GM12878 (cell line): ENCODE results near the gene EEF1G. TPM values are rescaled to one million over a fixed set of nuclear protein-coding genes. Genes with fewer than 3 reads are reported as not detected.

Source experiments
- ATAC-seq: fragments of 200-7000 bp; cut with Tn5 transposase; 3 replicates; pipeline ENCODE4 v1.9.1; 2020; ENCODE audit warnings: mild to moderate bottlenecking, moderate library complexity
- BruUV-seq: library from RNA; stranded (reverse); fragments of 400-500 nt; replicated peaks from 2 replicates; lab custom pipeline; 2021; lab: Mats Ljungman, UMichigan
- CTCF ChIA-PET: fragments of 300-600 bp; sonication (Branson Sonifier 250); formaldehyde crosslinking; extraction: SDS; loops from one replicate; lab custom pipeline; 2021; ENCODE audit warnings: inconsistent platforms; lab: Yijun Ruan, JAX
- POLR2A ChIA-PET: fragments of 350-600 bp; formaldehyde crosslinking; extraction: SDS; loops from one replicate; lab custom pipeline; 2021; ENCODE audit warnings: inconsistent platforms; lab: Charles Lee
- RAD21 ChIA-PET: fragments of 300-600 bp; sonication (Branson Sonifier 250); formaldehyde crosslinking; loops from one replicate; lab custom pipeline; 2023; ENCODE audit warnings: antibody characterized with exemption; ENCODE audit not compliant: unreplicated experiment; lab: Charles Lee
- SMC1A ChIA-PET: fragments of 300-600 bp; sonication (Branson Sonifier 250); formaldehyde crosslinking; loops from one replicate; lab custom pipeline; 2023; ENCODE audit not compliant: unreplicated experiment, uncharacterized antibody; lab: Charles Lee
- DNase-seq: peaks from one replicate; pipeline ENCODE4 v3.0.0-alpha.2; 2011; ENCODE audit warnings: low read depth, low spot score
- FAIRE-seq: peaks from 3 replicates; lab custom pipeline; 2011; peaks lifted over from hg19 to GRCh38; lab: Jason Lieb, UNC
- H2AFZ ChIP-seq: 2 replicates; pipeline ENCODE4 v1.6.0; 2011; ENCODE audit warnings: low read depth, low read length, control low read depth; ENCODE audit not compliant: control insufficient read depth
- H3K27ac ChIP-seq: 2 replicates; pipeline ENCODE4 v1.5.1; 2011; ENCODE audit warnings: control low read depth; ENCODE audit not compliant: control insufficient read depth, insufficient read depth
- H3K27me3 ChIP-seq, 2 experiments: replicated peaks in 1 of 2; 2 replicates each; pipeline versions ENCODE4 v1.6.0 to v1.6.1; 2011; ENCODE audit warnings: low read length in 1 of 2; ENCODE audit not compliant: control insufficient read depth in 2 of 2, insufficient read depth in 2 of 2
- H3K36me3 ChIP-seq, 2 experiments: 2 replicates each; pipeline ENCODE4 v1.5.1; 2011; ENCODE audit warnings: low read length in 1 of 2; ENCODE audit not compliant: control insufficient read depth in 2 of 2, insufficient read depth in 2 of 2
- H3K4me1 ChIP-seq: 2 replicates; pipeline ENCODE4 v1.6.1; 2011; ENCODE audit warnings: mild to moderate bottlenecking, low read length, moderate library complexity, mixed read lengths; ENCODE audit not compliant: control insufficient read depth, insufficient read depth
- H3K4me2 ChIP-seq: 2 replicates; pipeline ENCODE4 v1.6.0; 2011; ENCODE audit warnings: control low read depth; ENCODE audit not compliant: control insufficient read depth, insufficient read depth
- H3K4me3 ChIP-seq: fragments of 200-600 bp; sonication (generic); 2 replicates; pipeline ENCODE4 v1.5.1; 2016
- H3K79me2 ChIP-seq: 2 replicates; pipeline ENCODE4 v1.6.0; 2011; ENCODE audit warnings: low read length; ENCODE audit not compliant: control insufficient read depth, insufficient read depth
- H3K9ac ChIP-seq: 2 replicates; pipeline ENCODE4 v1.8.0; 2011; ENCODE audit warnings: low read length, control low read depth, mixed read lengths; ENCODE audit not compliant: control insufficient read depth, insufficient read depth
- H3K9me3 ChIP-seq: replicated peaks from 3 replicates; pipeline ENCODE4 v1.5.1; 2011; ENCODE audit warnings: mild to moderate bottlenecking, low read length; ENCODE audit not compliant: control insufficient read depth, insufficient read depth
- H4K20me1 ChIP-seq: 2 replicates; pipeline ENCODE4 v1.6.0; 2011; ENCODE audit not compliant: control insufficient read depth, insufficient read depth
- ATF3 ChIP-seq: IDR thresholded peaks from 2 replicates; pipeline ENCODE4 v1.6.1; 2011; ENCODE audit warnings: low read depth, mild to moderate bottlenecking, low read length, moderate library complexity, borderline replicate concordance; ENCODE audit errors: extremely low read depth
- CBFB ChIP-seq: IDR thresholded peaks from 2 replicates; pipeline ENCODE4 v1.6.1; 2016; ENCODE audit warnings: antibody characterized with exemption, low read depth
- EP300 ChIP-seq, 2 experiments: fragments of 150-350 bp in 1 of 2; IDR thresholded peaks; 2 replicates each; pipeline ENCODE4 v1.6.1; 2011 to 2012; ENCODE audit warnings: low read depth in 2 of 2, low read length in 2 of 2, borderline replicate concordance in 1 of 2, improper control_type of control experiment in 1 of 2, inconsistent platforms in 1 of 2; ENCODE audit not compliant: control insufficient read depth in 1 of 2
- GABPA ChIP-seq: IDR thresholded peaks from 2 replicates; pipeline ENCODE4 v1.6.1; 2014; ENCODE audit warnings: antibody characterized with exemption, low read depth, mild to moderate bottlenecking, inconsistent platforms
- MEF2A ChIP-seq: IDR thresholded peaks from 2 replicates; pipeline ENCODE4 v1.6.1; 2011; ENCODE audit warnings: low read depth, mild to moderate bottlenecking, low read length, moderate library complexity; ENCODE audit not compliant: insufficient read depth
- RELB ChIP-seq: fragments of 450-650 bp; IDR thresholded peaks from 2 replicates; pipeline ENCODE4 v1.6.1; 2017; ENCODE audit warnings: low read depth, mild to moderate bottlenecking, moderate library complexity
- REST ChIP-seq: IDR thresholded peaks from 2 replicates; pipeline ENCODE4 v1.6.1; 2012; ENCODE audit warnings: mild to moderate bottlenecking, low read depth, low read length
- SIN3A ChIP-seq: IDR thresholded peaks from 2 replicates; pipeline ENCODE4 v1.6.1; 2012; ENCODE audit warnings: low read depth, low read length, improper control_type of control experiment
- SMARCA5 ChIP-seq: fragments of 450-650 bp; IDR thresholded peaks from 2 replicates; pipeline ENCODE4 v1.6.1; 2017; ENCODE audit warnings: mild to moderate bottlenecking
- TBL1XR1 ChIP-seq: IDR thresholded peaks from 2 replicates; pipeline ENCODE4 v1.6.1; 2012; ENCODE audit warnings: low read depth, low read length, improper control_type of control experiment
- TCF3 ChIP-seq: IDR thresholded peaks from 2 replicates; pipeline ENCODE4 v1.6.1; 2012; ENCODE audit warnings: low read depth, mild to moderate bottlenecking, low read length, borderline replicate concordance; ENCODE audit not compliant: insufficient read depth
- YBX1 ChIP-seq: fragments of 450-650 bp; IDR thresholded peaks from 2 replicates; pipeline ENCODE4 v1.6.1; 2016; ENCODE audit warnings: antibody characterized with exemption
- ZBTB11 ChIP-seq: fragments of 450-650 bp; formaldehyde crosslinking; IDR thresholded peaks from 2 replicates; pipeline ENCODE4 v1.5.0; 2022; ENCODE audit warnings: mild to moderate bottlenecking, missing genetic modification characterization
- ZNF217 ChIP-seq: fragments of 450-650 bp; IDR thresholded peaks from 2 replicates; pipeline ENCODE4 v1.6.1; 2017; ENCODE audit warnings: antibody characterized with exemption, mild to moderate bottlenecking
- WGBS: methylation state at CpG from one replicate; pipeline ENCODE4 v1.1.6; 2016; ENCODE audit warnings: low lambda C conversion rate; ENCODE audit not compliant: insufficient replicate concordance, insufficient coverage; ENCODE audit errors: missing lambda C conversion rate; 5-methylcytosine and 5-hydroxymethylcytosine counted together
- in situ Hi-C: fragments of 300-500 bp; cut with MboI; formaldehyde crosslinking; loops from 9 replicates; pipeline ENCODE4 v1.14.3; 2018; ENCODE audit warnings: mixed read lengths
- intact Hi-C: fragments of 100-400 bp; cut with micrococcal nuclease; formaldehyde crosslinking; loops from one replicate; pipeline ENCODE4 v1.14.2; 2022; ENCODE audit not compliant: unreplicated experiment
- polyA plus RNA-seq, 11 experiments: library from polyadenylated mRNA; depleted of rRNA in 4 of 11; unstranded in 6 of 11; stranded (reverse) in 5 of 11; fragments of >200 nt; fragmentation: Nextera tagmentation in 4 of 11; fragmentation: Illumina TruSeq in 1 of 11; extraction: Ambion mirVana in 4 of 11; extraction: Trizol in 1 of 11; gene quantifications; 1 replicate in 1 of 11; 2 replicates in 10 of 11; pipeline versions ENCODE4 v1.2.1 to v1.2.3, GENCODE V29; 2011 to 2016; ENCODE audit warnings: inconsistent platforms in 2 of 11, missing spikeins in 2 of 11, low read depth in 1 of 11
- total RNA-seq, 4 experiments: library from RNA; depleted of rRNA in 3 of 4; stranded (reverse); fragments of >200 nt in 3 of 4; fragmentation: Illumina TruSeq in 1 of 4; extraction: Trizol in 1 of 4; gene quantifications; 2 replicates each; pipeline versions ENCODE4 v1.2.1 to v1.2.3, GENCODE V29; 2013 to 2021

EEF1G gene
- total and polyA plus RNA-seq, 10 of the 15 experiments (the other 5 are each of a cell fraction or from before 2014, with no cell fraction given), result 850 to 2,739 (median 2,277) TPM

- RAD21 ChIA-PET, result interaction anchor here (0.8 to 3.3 kb wide), 5 partner anchors 15 to 177 kb away, joined by 3 to 25 read pairs (median 4); partner anchors contain the start of gene AHNAK
- Histone ChIP-seq H4K20me1 (no peaks in the 10 kb centered on the region), H3K4me2 (peak overlapping the region; percentile 80), H3K27me3 (no peaks in the 10 kb centered on the region), H3K79me2 (peaks cover 62% of the 10 kb centered on the region), H3K9me3 (no peaks in the 10 kb centered on the region), H3K36me3 (peaks cover 13 to 38% of the 10 kb centered on the region in 2 experiments), H3K27ac (peak overlapping the region; percentile 93)
- in situ Hi-C loops, result no loop called here
- 36% methylated on average over 12 of the region's 12 CpGs for WGBS
- BruUV-seq, result no TSS peak
- TF ChIP-seq RELB (no peak), ZNF217 (no peak), MEF2A (no peak), GABPA (no peak), SIN3A (no peak), CBFB (no peak), SMARCA5 (no peak), EP300 (IDR thresholded peaks at IDR 0.05; ENCODE audit: borderline replicate concordance in 1 of 2, control insufficient read depth in 1 of 2, low read depth in 2 of 2, low read length in 2 of 2) (no peak), ATF3 (no peak), TBL1XR1 (no peak), TCF3 (no peak), REST (no peak), YBX1 (no peak), ZBTB11 (CRISPR knock-in tag) (no peak)
- TF ChIP-seq, all 136 proteins: peak for 0
- ChIA-PET CTCF (interaction anchor here (0.8 to 4.4 kb wide), 6 partner anchors 14 to 156 kb away, joined by 3 to 56 read pairs (median 6); partner anchors contain the start of gene TUT1), SMC1A (interaction anchor here (1.1 to 2.2 kb wide), 4 partner anchors 15 to 30 kb away, joined by 3 to 8 read pairs (median 6); partner anchors contain the start of gene TUT1), POLR2A (interaction anchor here (0.9 to 5.0 kb wide), 7 partner anchors 13 to 107 kb away, joined by 3 to 37 read pairs (median 6); partner anchors contain the start of gene TUT1)
- intact Hi-C loops, result no loop called here
- DNase-seq (no peak), FAIRE-seq (no peak), ATAC-seq (no peak)
- H3K4me1 ChIP-seq, result peaks cover 24% of the 10 kb centered on the region
- peak overlapping the region; percentile 98 for H3K9ac ChIP-seq
- H2AFZ ChIP-seq, result no peak overlapping the region
- peak overlapping the region; percentile 99 for H3K4me3 ChIP-seq
These were observed 1.3 kb downstream of the EEF1G start for GRCh38 chr11:62572431-62572830.
